Psoas muscle (tissue), 8 donors: ENCODE data around the gene CD68. TPM values are rescaled to one million over a fixed set of nuclear protein-coding genes. Genes with fewer than 3 reads are reported as not detected.

Experiments
- ATAC-seq, 4 donors: fragments of 200-7000 bp; cut with Tn5 transposase; one replicate each; pipeline ENCODE4 v1.9.1; 2020; ENCODE audit warnings: moderate library complexity in 3 of 4, mild to moderate bottlenecking in 2 of 4
- DNase-seq, 2 donors: peaks; one replicate each; pipeline ENCODE4 v3.0.0-alpha.2; 2020
- H3K27ac ChIP-seq: fragments of 200-600 bp; one replicate; pipeline ENCODE4 v1.8.0; 2022
- H3K27me3 ChIP-seq, 3 donors: fragments of 200-600 bp in 1 of 3; one replicate each; pipeline versions ENCODE4 v1.6.1 to v1.8.0; 2013 to 2022; ENCODE audit warnings: low read length in 2 of 3, mild to moderate bottlenecking in 2 of 3, moderate library complexity in 1 of 3; ENCODE audit not compliant: insufficient read depth in 3 of 3
- H3K36me3 ChIP-seq, 2 donors: fragments of 200-600 bp in 1 of 2; one replicate each; pipeline versions ENCODE4 v1.6.1 to v1.8.0; 2013 to 2022; ENCODE audit warnings: low read depth in 1 of 2, mild to moderate bottlenecking in 1 of 2, moderate library complexity in 1 of 2; ENCODE audit not compliant: insufficient read depth in 1 of 2
- H3K4me1 ChIP-seq: fragments of 200-600 bp; one replicate; pipeline ENCODE4 v1.8.0; 2022
- H3K4me3 ChIP-seq: fragments of 200-600 bp; one replicate; pipeline ENCODE4 v1.8.0; 2022; ENCODE audit warnings: mild to moderate bottlenecking
- H3K9me3 ChIP-seq: fragments of 200-600 bp; one replicate; pipeline ENCODE4 v1.8.0; 2022
- WGBS, 3 donors: extraction: QIAGEN DNeasy Blood & Tissue Kit; methylation state at CpG; one replicate each; pipeline versions ENCODE4 v1.1.6 to v1.1.7; 2013; 5-methylcytosine and 5-hydroxymethylcytosine counted together
- intact Hi-C, 2 donors: fragments of 100-400 bp; cut with DNase I; formaldehyde crosslinking; loops; one replicate each; pipeline versions ENCODE4 v1.11.0 to v1.14.2; 2022
- polyA plus RNA-seq, 3 donors: library from polyadenylated mRNA; stranded (reverse); fragments of 200-250 nt; gene quantifications; one replicate each; pipeline ENCODE4 v1.2.3, GENCODE V29; 2013
- total RNA-seq, 4 donors: library from RNA; stranded (reverse); fragmentation: NEBNext Ultra II Directional in 2 of 4; extraction: Animal tissue kit (Norgen Biotek cat#: 25700) in 2 of 4; gene quantifications; one replicate each; pipeline versions ENCODE4 v1.2.1 to v1.2.4, GENCODE V29; 2021 to 2023
- TF ChIP-seq, protein P1 (sequence below): fragments of 200-600 bp; IDR thresholded peaks from one replicate; pipeline ENCODE4 v1.8.0; 2022; ENCODE audit warnings: antibody characterized with exemption
- donor health status: healthy with polysubstance abuse.
- donor health status: DM: no; HTN: no; CAD: no; lungs with moderate emphysema.
- donor health status: Bipolar disorder and iron deficiency.
- donor health status: healthy.
- donor health status: DM: yes; HTN: yes; CAD: no.
- donor health status: DM: no; HTN: no; CAD: no.
- donor health status: DM: no; HTN: no; CAD: no.
- donor health status: DM: yes; HTN: yes; CAD: no.

Gene CD68
- total and polyA plus RNA-seq, 7 donors: 15.8 to 298 (median 21.8) TPM

DNA sequence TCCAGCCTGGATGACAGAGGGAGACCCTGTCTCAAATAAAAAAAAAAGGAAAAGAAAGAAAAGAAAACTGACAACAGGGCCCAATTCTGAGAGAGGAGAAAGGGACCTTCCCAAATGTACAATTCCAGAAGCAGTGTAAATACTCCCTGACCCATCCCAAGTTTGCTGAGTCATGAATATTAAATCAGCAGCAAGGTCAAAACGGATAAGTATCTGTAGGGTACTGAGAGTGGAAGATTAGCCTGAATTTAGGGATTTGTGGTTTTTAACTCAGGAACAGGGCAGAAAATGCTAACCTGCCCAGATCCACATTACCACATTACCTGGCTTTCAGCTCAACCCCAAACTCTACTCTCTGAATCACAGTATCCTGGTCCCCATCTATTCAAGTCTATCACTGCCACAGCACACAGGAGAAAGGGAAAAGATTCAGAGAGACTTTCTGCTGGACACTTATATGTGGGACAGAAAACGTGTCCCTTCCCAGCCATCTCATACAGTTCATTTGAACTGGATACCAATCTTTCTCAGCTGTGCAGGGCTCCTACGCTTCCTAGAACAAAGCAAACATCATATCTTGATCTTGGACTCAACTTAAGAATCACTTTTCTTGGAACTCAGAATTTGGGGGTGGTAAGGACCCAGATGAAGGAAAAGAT, 32.3 kb downstream of the CD68 start:
- ATAC-seq (no peak), DNase-seq (no peak)
- WGBS, 3 donors: 60 to 65% (median 60%) methylated on average over 3 of the region's 3 CpGs
- TF ChIP-seq, protein P1, sequence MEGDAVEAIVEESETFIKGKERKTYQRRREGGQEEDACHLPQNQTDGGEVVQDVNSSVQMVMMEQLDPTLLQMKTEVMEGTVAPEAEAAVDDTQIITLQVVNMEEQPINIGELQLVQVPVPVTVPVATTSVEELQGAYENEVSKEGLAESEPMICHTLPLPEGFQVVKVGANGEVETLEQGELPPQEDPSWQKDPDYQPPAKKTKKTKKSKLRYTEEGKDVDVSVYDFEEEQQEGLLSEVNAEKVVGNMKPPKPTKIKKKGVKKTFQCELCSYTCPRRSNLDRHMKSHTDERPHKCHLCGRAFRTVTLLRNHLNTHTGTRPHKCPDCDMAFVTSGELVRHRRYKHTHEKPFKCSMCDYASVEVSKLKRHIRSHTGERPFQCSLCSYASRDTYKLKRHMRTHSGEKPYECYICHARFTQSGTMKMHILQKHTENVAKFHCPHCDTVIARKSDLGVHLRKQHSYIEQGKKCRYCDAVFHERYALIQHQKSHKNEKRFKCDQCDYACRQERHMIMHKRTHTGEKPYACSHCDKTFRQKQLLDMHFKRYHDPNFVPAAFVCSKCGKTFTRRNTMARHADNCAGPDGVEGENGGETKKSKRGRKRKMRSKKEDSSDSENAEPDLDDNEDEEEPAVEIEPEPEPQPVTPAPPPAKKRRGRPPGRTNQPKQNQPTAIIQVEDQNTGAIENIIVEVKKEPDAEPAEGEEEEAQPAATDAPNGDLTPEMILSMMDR: no peak
- peak overlapping the region; percentile 94 for H3K4me3 ChIP-seq
- H3K27ac ChIP-seq: peak overlapping the region; percentile 95
- H3K36me3 ChIP-seq: peaks cover 0 to 19% of the 10 kb centered on the region in 2 donors
- no peaks in the 10 kb centered on the region for H3K27me3 ChIP-seq
- H3K9me3 ChIP-seq: no peaks in the 10 kb centered on the region
- peaks cover 41% of the 10 kb centered on the region for H3K4me1 ChIP-seq
- intact Hi-C loops: no loop called here

GRCh38 chr17:7612294-7612640, 32.8 kb downstream of the CD68 start:
- Histone ChIP-seq H3K9me3 (no peaks in the 10 kb centered on the region), H3K36me3 (peaks cover 0 to 19% of the 10 kb centered on the region in 2 donors), H3K4me3 (peak overlapping the region; percentile 94), H3K4me1 (peaks cover 36% of the 10 kb centered on the region), H3K27ac (peak overlapping the region; percentile 95), H3K27me3 (no peaks in the 10 kb centered on the region)
- no peak for DNase-seq
- intact Hi-C loops: no loop called here
- TF ChIP-seq, protein P1: no peak
- WGBS, 3 donors: 94 to 100% (median 98%) methylated on average over 1 of the region's 1 CpG
- no peak for ATAC-seq

DNA sequence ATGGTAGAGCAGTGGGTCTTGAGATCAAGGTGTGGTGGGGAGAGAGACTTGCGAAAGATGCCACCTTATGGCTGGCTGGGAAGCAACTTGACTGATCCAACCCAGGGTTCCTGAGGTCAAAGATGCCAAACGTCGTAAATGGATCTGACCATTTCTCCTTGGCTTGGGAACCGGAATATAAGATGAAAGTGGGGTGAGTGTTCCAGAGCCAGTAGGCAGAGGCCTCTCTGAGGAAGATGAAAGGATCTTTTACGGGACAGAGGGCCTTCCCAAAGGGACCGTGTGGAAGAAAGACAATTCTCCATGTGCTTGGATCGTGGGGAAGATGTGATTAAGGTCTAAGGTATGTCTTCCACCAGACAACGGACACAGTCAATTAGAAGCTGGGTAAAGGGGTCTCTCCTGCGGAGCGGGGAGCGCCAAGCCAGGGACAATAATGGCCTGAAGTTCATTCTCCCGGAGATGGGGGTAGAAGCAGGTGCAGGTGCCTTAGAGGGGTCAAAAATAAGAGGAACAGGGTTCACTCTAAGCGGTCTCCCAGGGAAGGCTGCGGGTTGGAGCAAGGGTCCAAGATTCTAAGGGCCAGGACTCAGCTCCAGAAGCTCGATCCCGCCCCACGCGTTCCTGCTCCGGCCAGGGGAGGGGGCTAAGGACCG, 34.5 kb downstream of the CD68 start:
- Histone ChIP-seq H3K36me3 (peaks cover 0 to 15% of the 10 kb centered on the region in 2 donors), H3K4me1 (peaks cover 36% of the 10 kb centered on the region), H3K4me3 (peak overlapping the region; percentile 94), H3K9me3 (no peaks in the 10 kb centered on the region), H3K27ac (peak overlapping the region; percentile 95), H3K27me3 (no peaks in the 10 kb centered on the region)
- TF ChIP-seq, protein P1: no peak
- intact Hi-C loops: loop anchor here in 1 of 2 donors (1.0 kb wide), 1 partner anchor 35 kb away; the partner anchor contains the start of gene CD68
- DNase-seq: no peak
- peak in 1 of 4 donors; percentile 5 for ATAC-seq
- WGBS, 3 donors: 4 to 6% (median 5%) methylated on average over 20 of the region's 20 CpGs

GRCh38 chr17:7614425-7615264, 35.2 kb downstream of the CD68 start, which contains the start of gene FXR2:
TSS of gene FXR2 (minus strand) at chr17:7614897. CDS start at chr17:7614532, 365 bp downstream.
- Histone ChIP-seq H3K36me3 (peaks cover 0 to 15% of the 10 kb centered on the region in 2 donors), H3K4me1 (peaks cover 33% of the 10 kb centered on the region), H3K9me3 (no peaks in the 10 kb centered on the region), H3K27ac (peak within 1 kb of the TSS; percentile 95), H3K27me3 (no peaks in the 10 kb centered on the region), H3K4me3 (peak within 1 kb of the TSS; percentile 94)
- DNase-seq (peak; percentile 100), ATAC-seq (peak; percentile 94 to 97 (median 96))
- intact Hi-C loops: loop anchor here in 1 of 2 donors (1.0 kb wide), 1 partner anchor 35 kb away; the partner anchor contains the start of gene CD68
- WGBS, 3 donors: 0 to 1% (median 0%) methylated on average over 56 to 93 of the region's 93 CpGs
- TF ChIP-seq, protein P1: peak; percentile 45
